ENCODE measurements around the gene RNF13. TPM values are rescaled to one million over a fixed set of nuclear protein-coding genes. Genes with fewer than 3 reads are reported as not detected.

Gene RNF13
- total and polyA plus RNA-seq, 2 of the 4 experiments (the other 2 are of a cell fraction), result 12.8 to 29.8 TPM

DNA sequence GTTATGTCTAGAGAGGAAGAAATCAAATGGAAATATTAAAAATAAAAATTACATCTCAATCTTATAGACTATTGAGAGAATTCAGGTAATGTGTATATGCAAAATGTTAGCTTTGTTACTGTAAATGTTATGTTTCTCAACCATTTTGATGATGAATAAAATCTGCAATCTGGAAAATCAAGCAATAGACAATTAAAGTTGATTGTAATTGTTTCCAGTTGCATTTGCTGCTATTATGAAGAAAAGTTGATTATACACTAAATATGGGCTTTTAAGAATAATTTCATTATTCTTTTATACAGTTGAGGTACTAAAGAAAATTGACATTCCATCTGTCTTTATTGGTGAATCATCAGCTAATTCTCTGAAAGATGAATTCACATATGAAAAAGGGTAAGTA, 88.8 kb downstream of the RNF13 start:
- no peak overlapping the region for H2AK9ac ChIP-seq (replicated peaks; ENCODE audit: low read depth, low read length, poor library complexity)
- in situ Hi-C loops (cut with MboI; ENCODE audit: low sequenced_read_pairs), result no loop called here

More for the DNA sequence above, 88.8 kb downstream of the RNF13 start:
- H3K4me2 ChIP-seq (ENCODE audit: low read depth, low read length), result no peak overlapping the region
- BruUV-seq (replicated peaks), result no TSS peak
- DNase-seq (no peak), ATAC-seq (ENCODE audit: low read depth) (no peak)
- no peak overlapping the region for H2BK20ac ChIP-seq (ENCODE audit: low read depth, low read length)
- dilution Hi-C loops (cut with HindIII; ENCODE audit: low sequenced_read_pairs, unreplicated experiment) (no loop called here), intact Hi-C loops (cut with micrococcal nuclease) (no loop called here)
- H2BK5ac ChIP-seq (ENCODE audit: low read depth, low read length, poor library complexity, severe bottlenecking), result no peak overlapping the region
- ChIA-PET POLR2A (ENCODE audit: unreplicated experiment) (no interaction called here), CTCF (interaction anchor here (0.6 kb wide), 2 partner anchors 14 to 31 kb away, joined by 3 to 4 read pairs; no protein-coding TSS in a partner anchor)
- no peak overlapping the region for H3K4ac ChIP-seq (ENCODE audit: low read depth, low read length)
- H3K18ac ChIP-seq (ENCODE audit: low read depth, low read length), result no peak overlapping the region
- H3K14ac ChIP-seq (replicated peaks; ENCODE audit: low read depth, low read length), result no peak overlapping the region
- H3K4me3 ChIP-seq (ENCODE audit: insufficient read depth, low read depth, low read length), result no peak overlapping the region
- no peaks in the 10 kb centered on the region; the same call in none of the 2 replicates for H3K9me1 ChIP-seq (ENCODE audit: insufficient read depth, low read length)
- H2BK15ac ChIP-seq (ENCODE audit: low read depth, low read length), result no peak overlapping the region
- H3K27ac ChIP-seq (ENCODE audit: insufficient read depth, low read length), result no peak overlapping the region
- TF ChIP-seq FOS (IDR thresholded peaks at IDR 0.05; ENCODE audit: low read depth, low read length), result no peak
- TF ChIP-seq NFE2L2 (IDR thresholded peaks at IDR 0.05; ENCODE audit: low read depth, low read length), result no peak
- TF ChIP-seq CEBPB (IDR thresholded peaks at IDR 0.05; ENCODE audit: low read depth, low read length), result no peak
- TF ChIP-seq RCOR1 (IDR thresholded peaks at IDR 0.05; ENCODE audit: insufficient replicate concordance, low read length), result no peak
- TF ChIP-seq, protein P1, sequence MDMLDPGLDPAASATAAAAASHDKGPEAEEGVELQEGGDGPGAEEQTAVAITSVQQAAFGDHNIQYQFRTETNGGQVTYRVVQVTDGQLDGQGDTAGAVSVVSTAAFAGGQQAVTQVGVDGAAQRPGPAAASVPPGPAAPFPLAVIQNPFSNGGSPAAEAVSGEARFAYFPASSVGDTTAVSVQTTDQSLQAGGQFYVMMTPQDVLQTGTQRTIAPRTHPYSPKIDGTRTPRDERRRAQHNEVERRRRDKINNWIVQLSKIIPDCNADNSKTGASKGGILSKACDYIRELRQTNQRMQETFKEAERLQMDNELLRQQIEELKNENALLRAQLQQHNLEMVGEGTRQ (IDR thresholded peaks at IDR 0.05; ENCODE audit: low read depth, low read length), result no peak
- TF ChIP-seq POLR2A (IDR thresholded peaks at IDR 0.05; ENCODE audit: low read depth, low read length), result no peak
- TF ChIP-seq MAZ (IDR thresholded peaks at IDR 0.05; ENCODE audit: borderline replicate concordance, low read depth, low read length), result no peak
- TF ChIP-seq BHLHE40 (IDR thresholded peaks at IDR 0.05; ENCODE audit: low read depth, low read length), result no peak
- H3K9me3 ChIP-seq (ENCODE audit: control insufficient read depth, insufficient read depth, low read length), result no peaks in the 10 kb centered on the region
- H2AK5ac ChIP-seq (ENCODE audit: low read depth, low read length), result no peak overlapping the region
- H3K56ac ChIP-seq (ENCODE audit: extremely low read depth, insufficient read depth, low read length), result no peak overlapping the region
- no peaks in the 10 kb centered on the region for H3K36me3 ChIP-seq (ENCODE audit: control insufficient read depth, insufficient read depth, low read length)
- no peaks in the 10 kb centered on the region for H4K20me1 ChIP-seq (ENCODE audit: insufficient read depth, low read length)
- no peak overlapping the region for H3K23ac ChIP-seq (ENCODE audit: low read depth, low read length)
- H4K91ac ChIP-seq (ENCODE audit: insufficient read depth, low read depth, low read length), result no peak overlapping the region
- peaks cover 0 to 12% of the 10 kb centered on the region in 2 experiments; a peak in 2 of 4 replicates for H3K79me1 ChIP-seq (ENCODE audit: low read depth in 1 of 2, low read length in 2 of 2)
- H4K8ac ChIP-seq (ENCODE audit: low read depth in 2 of 2, low read length in 2 of 2), result no peak overlapping the region
- H4K5ac ChIP-seq (ENCODE audit: low read depth, low read length), result no peak overlapping the region
- peaks cover 1% of the 10 kb centered on the region; the same call in 1 of the 2 replicates for H3K4me1 ChIP-seq (ENCODE audit: control insufficient read depth, insufficient read depth, low read length)
- no peaks in the 10 kb centered on the region for H3K27me3 ChIP-seq (ENCODE audit: control insufficient read depth, insufficient read depth, low read length)
- no peak overlapping the region for H2AFZ ChIP-seq (replicated peaks; ENCODE audit: low read length, poor library complexity)
- no peak overlapping the region for H2BK120ac ChIP-seq (ENCODE audit: low read depth, low read length)
- no peak overlapping the region for H3K9ac ChIP-seq (ENCODE audit: low read depth, low read length)

All from IMR-90 (cell line).